ENCODE data around the gene INPP4B.
A peak's percentile ranks its signal among the peaks of the same experiment; 100 is the strongest.
"Not testable (repeated sequence)": the region's sequence is repeated elsewhere in the genome, so short reads cannot be mapped to it uniquely, and the experiment has no call there.

INPP4B gene

GRCh38 chr4:142832022-142832421 is 14.1 kb downstream of the INPP4B start:
- DNase-seq (ENCODE audit: low read depth) = no peak
- no peak overlapping the region for H3K4me3 ChIP-seq (ENCODE audit: low read depth, low read length)

DNA sequence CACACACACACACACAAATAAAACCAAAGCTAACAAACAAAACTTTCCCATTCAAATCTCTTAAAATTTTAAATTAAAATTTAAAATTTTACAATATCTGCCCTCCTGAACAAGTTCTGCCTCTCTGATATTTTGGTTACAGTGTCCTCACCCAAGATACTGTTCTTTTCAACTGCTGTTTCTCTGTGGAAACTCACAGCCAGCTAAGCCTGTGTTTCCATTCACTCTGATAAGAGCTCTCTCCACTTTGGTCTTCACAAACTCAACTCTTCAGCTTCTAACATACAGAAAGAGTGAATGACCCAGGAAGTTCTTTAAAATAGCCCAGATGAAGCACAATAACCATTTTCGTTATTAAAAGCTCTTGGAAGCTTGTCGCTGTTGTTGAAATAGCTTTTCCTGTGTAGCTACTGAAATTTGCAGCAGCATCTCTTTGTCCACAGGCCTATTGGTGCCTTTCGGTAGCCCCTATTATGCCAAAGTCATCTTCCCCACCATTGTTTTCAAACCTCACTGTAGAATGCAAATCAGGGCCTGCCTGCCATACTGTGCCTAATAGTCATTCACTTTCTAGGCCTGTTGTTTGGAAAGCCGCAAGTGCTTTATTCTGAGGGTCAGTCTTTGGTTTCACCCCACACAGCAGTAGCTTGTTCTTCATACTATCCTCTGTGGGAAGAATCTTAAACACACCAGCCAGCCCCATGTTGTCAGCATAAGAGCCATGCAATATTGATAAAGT is 19.4 kb downstream of the INPP4B start:
- no peak for DNase-seq (ENCODE audit: low read depth)
- H3K4me3 ChIP-seq (ENCODE audit: low read depth, low read length) = no peak overlapping the region

DNA sequence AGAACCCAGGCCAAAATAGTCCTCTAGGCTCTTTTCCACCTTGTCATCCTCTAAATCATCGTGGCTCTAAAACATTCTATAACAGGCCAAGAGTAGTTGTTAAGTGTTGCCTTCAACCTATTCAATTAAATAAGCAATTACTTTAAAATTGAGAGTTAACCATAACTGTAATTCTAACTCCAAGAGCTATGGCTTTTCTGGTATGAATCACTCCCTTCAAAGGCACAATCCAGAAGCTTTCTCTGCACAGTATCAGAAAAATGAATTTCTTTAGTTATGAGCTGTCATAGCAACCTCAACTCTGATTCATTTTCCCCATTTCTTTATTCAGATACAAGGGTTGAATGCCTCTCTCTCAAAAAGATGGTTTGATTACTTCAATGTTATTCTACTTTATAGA is 21.7 kb downstream of the INPP4B start:
- H3K4me3 ChIP-seq (ENCODE audit: low read depth, low read length) = no peak overlapping the region
- DNase-seq (ENCODE audit: low read depth) = no peak

GRCh38 chr4:142823796-142824195 is 22.3 kb downstream of the INPP4B start:
- no peak overlapping the region for H3K4me3 ChIP-seq (ENCODE audit: low read depth, low read length)
- DNase-seq (ENCODE audit: low read depth) = no peak

DNA sequence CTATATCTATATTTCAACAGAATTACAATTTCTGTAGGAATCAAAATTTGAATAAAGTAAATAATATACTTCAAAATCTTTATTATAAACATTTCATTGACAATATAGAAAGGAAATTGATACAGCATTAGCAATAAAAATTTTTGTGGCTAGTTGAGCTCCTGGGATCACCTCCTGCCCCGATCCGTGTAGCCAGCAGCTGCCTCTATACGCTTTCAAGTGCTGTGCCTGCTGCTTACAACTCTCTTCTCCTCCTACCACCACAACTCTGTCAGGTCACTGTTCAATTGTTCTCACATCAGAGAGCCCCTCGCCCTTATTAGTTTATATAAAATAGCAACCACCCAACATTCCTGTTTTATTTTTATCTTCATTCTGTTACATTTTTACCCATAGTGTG is 27.6 kb downstream of the INPP4B start:
- no peak for DNase-seq (ENCODE audit: low read depth)
- H3K4me3 ChIP-seq (ENCODE audit: low read depth, low read length) = no peak overlapping the region

- peak; percentile 41 for DNase-seq (ENCODE audit: low read depth)
- H3K4me3 ChIP-seq (ENCODE audit: low read depth, low read length) = no peak overlapping the region
These were observed 28.1 kb downstream of the INPP4B start for GRCh38 chr4:142818031-142818430.

- no peak overlapping the region for H3K4me3 ChIP-seq (ENCODE audit: low read depth, low read length)
- peak; percentile 93 for DNase-seq (ENCODE audit: low read depth)
These were observed 28.7 kb downstream of the INPP4B start for GRCh38 chr4:142817442-142817841.

DNA sequence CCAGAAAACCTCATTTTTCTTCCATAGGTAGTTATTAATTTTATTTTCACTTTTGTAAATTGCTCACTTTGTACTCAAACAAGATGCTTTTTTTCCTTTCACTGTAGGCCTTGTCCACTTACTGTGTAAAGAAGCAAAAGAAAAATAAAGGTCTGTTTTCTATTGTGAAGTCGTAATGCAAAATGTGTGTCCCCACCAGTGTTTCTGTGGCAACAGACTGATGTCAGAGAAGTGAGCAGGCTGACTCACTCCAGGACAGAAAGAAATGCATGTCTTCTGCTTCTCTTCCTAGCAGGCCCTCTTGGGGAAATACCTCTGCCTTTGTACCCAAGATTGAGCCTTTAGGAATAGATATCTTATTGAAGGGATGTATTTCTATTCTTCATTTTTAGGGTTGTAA is 30.3 kb downstream of the INPP4B start:
- DNase-seq (ENCODE audit: low read depth) = peak; percentile 65
- H3K4me3 ChIP-seq (ENCODE audit: low read depth, low read length) = no peak overlapping the region

DNA sequence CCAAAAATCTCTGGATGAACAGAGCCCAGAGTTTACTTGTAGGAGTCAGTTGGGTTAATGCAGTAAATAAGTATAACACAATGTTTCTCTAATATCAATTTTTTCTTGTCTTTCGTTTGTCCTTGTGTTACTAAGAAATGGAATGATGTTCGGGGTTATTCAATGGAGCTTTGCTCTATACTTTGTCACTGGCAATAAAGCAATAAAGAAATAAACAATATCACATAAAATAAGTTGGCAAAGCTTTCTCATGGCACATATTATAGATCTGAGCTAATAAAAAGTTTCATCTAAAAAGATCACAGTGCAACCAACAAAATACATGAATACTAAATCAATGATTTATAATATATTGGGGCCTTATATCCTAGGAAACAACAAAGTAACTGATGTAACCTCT is 32.7 kb downstream of the INPP4B start:
- no peak overlapping the region for H3K4me3 ChIP-seq (ENCODE audit: low read depth, low read length)
- no peak for DNase-seq (ENCODE audit: low read depth)

GRCh38 chr4:142812091-142812490 is 34.0 kb downstream of the INPP4B start:
- no peak overlapping the region for H3K4me3 ChIP-seq (ENCODE audit: low read depth, low read length)
- no peak for DNase-seq (ENCODE audit: low read depth)

DNA sequence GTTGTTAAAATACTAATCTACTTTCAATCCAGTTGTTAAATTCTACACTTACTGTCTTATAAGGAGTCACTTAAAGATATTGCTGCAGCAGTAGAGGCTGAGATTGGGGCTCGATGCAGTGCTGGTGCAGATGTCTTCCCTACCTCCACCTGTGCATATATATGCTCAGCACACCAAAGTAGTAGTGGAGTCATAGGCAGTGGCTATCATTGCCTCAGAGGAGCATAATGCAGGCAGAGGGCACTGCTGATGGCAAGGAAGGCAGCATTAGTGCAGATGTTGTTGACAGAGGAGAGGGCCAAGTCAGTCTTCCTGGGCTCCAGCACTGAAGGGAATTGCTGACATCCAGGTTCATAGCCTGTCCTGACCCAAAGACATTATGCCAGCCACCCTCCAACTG is 35.1 kb downstream of the INPP4B start:
- DNase-seq (ENCODE audit: low read depth) = no peak
- no peak overlapping the region for H3K4me3 ChIP-seq (ENCODE audit: low read depth, low read length)

- H3K4me3 ChIP-seq (ENCODE audit: low read depth, low read length) = no peak overlapping the region
- DNase-seq (ENCODE audit: low read depth) = no peak
These were observed 36.5 kb downstream of the INPP4B start for GRCh38 chr4:142809559-142809958.

DNA sequence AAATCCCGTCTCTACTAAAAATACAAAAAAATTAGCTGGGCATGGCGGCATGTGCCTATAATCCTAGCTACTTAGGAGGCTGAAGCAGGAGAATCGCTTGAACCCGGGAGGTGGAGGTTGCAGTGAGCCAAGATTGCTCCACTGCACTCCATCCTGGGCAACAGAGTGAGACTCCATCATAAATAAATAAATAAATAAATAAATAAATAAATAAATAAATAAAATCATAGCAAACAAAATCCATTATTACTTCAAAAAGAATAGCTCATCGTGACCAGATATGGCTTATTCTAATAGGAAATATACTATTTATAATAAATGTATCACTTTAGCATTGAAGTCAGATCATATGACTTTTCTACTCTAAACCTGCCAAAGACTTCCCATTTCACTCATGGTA is 42.2 kb downstream of the INPP4B start:
- H3K4me3 ChIP-seq (ENCODE audit: low read depth, low read length); DNase-seq (ENCODE audit: low read depth): not testable (repeated sequence)

DNA sequence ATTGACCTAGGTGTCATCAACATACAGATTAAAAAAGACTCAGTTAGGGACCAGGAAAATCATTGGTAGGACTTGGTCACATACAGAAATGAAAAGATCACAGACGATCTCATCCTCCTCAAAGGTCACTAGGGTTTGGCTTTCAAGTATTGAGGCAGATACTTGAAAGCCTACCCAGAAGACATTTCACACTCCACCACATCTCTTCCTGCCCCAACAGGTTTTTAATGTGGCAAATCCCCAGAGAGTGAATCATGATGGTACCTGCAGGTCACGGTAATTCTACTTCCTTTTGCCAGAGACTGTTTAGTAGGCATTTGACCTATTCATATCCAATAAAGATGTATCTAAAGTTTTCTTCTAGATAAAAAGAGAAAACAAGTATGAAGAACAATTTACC is 44.1 kb downstream of the INPP4B start:
- DNase-seq (ENCODE audit: low read depth) = no peak
- H3K4me3 ChIP-seq (ENCODE audit: low read depth, low read length) = no peak overlapping the region

GRCh38 chr4:142781114-142781513 is 65.0 kb downstream of the INPP4B start:
- no peak for DNase-seq (ENCODE audit: low read depth)
- H3K4me3 ChIP-seq (ENCODE audit: low read depth, low read length) = no peak overlapping the region

DNA sequence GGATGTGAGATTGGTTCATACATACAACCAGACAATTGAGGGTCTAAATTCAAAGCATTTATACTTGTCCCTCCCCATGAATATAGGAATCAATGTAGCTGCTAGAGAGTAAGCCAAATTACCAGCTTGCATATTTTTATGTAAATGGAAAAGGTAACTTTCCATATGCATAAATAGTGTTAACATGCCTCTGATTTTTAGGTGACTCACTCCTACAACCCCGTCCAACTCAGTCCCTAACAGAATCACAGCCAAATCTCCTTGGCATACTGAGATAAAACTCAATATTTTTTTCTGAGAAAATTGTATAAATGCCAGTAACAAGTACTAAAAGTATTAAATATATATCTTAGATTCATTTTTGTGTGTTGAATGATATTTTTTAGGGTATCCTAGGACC is 67.2 kb downstream of the INPP4B start:
- DNase-seq (ENCODE audit: low read depth) = no peak
- no peak overlapping the region for H3K4me3 ChIP-seq (ENCODE audit: low read depth, low read length)

DNA sequence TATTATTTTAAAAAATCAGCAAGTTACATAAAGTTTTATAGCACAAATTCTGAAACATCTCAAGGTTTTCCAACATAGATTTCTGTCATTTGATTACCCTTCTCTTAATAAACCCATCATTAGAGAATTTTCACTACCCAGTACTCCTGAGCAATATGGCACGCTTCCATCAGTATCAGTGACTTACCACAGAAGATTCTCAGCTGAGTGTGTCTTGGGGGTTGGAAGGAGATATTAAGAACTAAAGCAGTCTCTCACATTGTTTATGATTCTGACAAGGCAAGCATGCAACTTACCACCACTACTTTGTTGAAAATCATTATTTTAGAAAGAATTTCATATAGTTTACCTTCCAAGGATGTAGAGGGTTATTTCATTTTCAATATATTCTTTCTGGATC is 67.7 kb downstream of the INPP4B start:
- DNase-seq (ENCODE audit: low read depth) = peak; percentile 55
- no peak overlapping the region for H3K4me3 ChIP-seq (ENCODE audit: low read depth, low read length)

DNA sequence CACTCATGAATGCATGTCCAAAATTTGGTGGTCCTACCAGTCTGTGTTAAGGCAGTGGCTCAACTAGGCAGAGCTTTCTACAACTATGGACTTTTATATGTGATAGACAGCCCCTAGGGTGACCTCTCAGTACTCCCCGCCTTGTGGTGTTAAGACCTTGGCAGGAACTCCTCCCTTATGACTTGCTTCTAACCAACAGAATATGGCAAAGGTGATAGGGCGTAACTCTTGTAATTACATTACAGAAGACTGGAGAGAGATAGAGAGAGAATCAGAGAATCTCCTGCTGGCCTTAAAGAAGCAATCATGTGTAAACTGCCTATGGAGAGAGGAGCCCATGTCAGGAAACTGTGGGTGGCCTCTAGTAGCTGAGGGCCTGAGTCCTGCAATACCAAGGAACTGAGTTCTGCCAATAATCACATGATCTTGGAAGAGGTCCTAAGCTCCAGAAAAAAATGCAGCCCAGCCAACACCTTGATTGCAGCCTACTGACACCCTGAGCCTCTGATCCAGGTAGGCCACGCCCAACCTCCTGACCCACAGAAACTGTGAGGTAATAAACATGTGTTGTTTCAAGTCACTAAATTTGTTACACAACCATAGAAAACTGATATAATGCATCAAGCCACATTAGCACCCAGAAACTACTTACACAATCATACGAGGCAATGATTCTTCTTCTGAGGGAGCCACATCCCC is 68.9 kb downstream of the INPP4B start:
- no peak for DNase-seq (ENCODE audit: low read depth)
- H3K4me3 ChIP-seq (ENCODE audit: low read depth, low read length) = no peak overlapping the region

DNA sequence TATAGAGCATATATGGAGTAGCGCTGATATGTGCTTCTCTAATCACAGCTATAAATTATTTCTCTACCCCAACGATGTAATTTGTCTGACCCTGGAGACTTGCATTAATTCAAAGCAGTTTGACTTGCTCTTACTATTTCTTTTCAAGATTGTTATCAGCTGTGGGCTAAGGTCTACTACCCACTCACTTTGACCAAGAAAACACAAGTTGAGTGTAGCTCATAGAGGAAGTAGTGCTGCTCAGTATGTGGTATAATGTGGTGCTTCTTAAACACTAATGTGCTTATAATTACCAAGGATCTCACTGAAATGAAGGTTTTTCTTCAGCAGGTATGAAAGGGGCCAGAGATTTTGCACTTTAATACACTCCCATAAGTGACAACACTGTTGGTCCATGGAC is 70.1 kb downstream of the INPP4B start:
- H3K4me3 ChIP-seq (ENCODE audit: low read depth, low read length) = no peak overlapping the region
- DNase-seq (ENCODE audit: low read depth) = no peak

DNA sequence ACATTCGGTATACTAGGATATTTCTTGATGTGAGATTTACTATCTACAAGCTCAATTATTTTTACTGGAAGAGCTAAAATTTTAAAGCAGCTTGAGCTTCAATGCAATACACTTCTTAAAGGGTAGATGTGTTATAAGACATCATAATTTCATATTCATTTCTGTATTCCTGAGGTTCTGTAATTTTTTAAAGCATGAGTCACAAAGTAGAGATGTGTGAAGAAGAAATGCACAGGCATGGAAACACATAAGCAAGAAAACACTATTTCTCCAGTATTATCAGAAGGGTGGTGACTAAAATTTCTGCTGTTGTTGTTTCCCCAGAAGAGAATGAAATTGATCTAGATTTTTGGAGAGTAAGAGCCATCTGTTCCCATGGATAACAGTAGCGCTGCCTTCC is 72.6 kb downstream of the INPP4B start:
- H3K4me3 ChIP-seq (ENCODE audit: low read depth, low read length) = no peak overlapping the region
- DNase-seq (ENCODE audit: low read depth) = no peak

GRCh38 chr4:142762280-142762679 is 83.8 kb downstream of the INPP4B start:
- no peak for DNase-seq (ENCODE audit: low read depth)
- no peak overlapping the region for H3K4me3 ChIP-seq (ENCODE audit: low read depth, low read length)
